Esophagus squamous epithelium (tissue), 5 donors: ENCODE measurements around the gene MED10. TPM values are rescaled to one million over a fixed set of nuclear protein-coding genes. Genes with fewer than 3 reads are reported as not detected.

Experiments
- DNase-seq: peaks from one replicate; lab custom pipeline; 2025; lab: John Stamatoyannopoulos, UW
- H3K27ac ChIP-seq, 4 donors: fragments of 200-600 bp; sonication (generic); one replicate each; pipeline ENCODE4 v1.5.1; 2016 to 2019; ENCODE audit warnings: mild to moderate bottlenecking in 1 of 4
- H3K27me3 ChIP-seq, 4 donors: fragments of 200-600 bp; sonication (generic); 1 replicate in 3 of 4; 2 replicates in 1 of 4; pipeline versions ENCODE4 v1.5.1 to v1.6.0; 2017 to 2021; ENCODE audit warnings: antibody characterized with exemption in 1 of 4
- H3K36me3 ChIP-seq, 3 donors: fragments of 200-600 bp; sonication (generic); one replicate each; pipeline ENCODE4 v1.5.1; 2016 to 2019
- H3K4me1 ChIP-seq, 3 donors: fragments of 200-600 bp; sonication (generic); one replicate each; pipeline ENCODE4 v1.5.1; 2017 to 2019
- H3K4me3 ChIP-seq, 4 donors: fragments of 200-600 bp; sonication (generic); 1 replicate in 3 of 4; 2 replicates in 1 of 4; pipeline ENCODE4 v1.5.1; 2016 to 2019; ENCODE audit warnings: mild to moderate bottlenecking in 2 of 4, moderate library complexity in 1 of 4
- H3K9me3 ChIP-seq, 3 donors: fragments of 200-600 bp; sonication (generic); one replicate each; pipeline ENCODE4 v1.5.1; 2016 to 2019
- POLR2A ChIP-seq, 4 donors: fragments of 450-650 bp; IDR thresholded peaks; one replicate each; pipeline ENCODE4 v1.6.1; 2017; ENCODE audit warnings: antibody characterized with exemption in 4 of 4, mild to moderate bottlenecking in 4 of 4, moderate library complexity in 3 of 4
- WGBS, 2 donors: methylation state at CpG; one replicate each; pipeline ENCODE4 v1.1.5; 2018; 5-methylcytosine and 5-hydroxymethylcytosine counted together
- intact Hi-C: fragments of 100-400 bp; cut with DNase I; formaldehyde crosslinking; loops from one replicate; pipeline ENCODE4 v1.15.0; 2022
- total RNA-seq, 4 donors: library from RNA; depleted of rRNA; stranded (reverse); fragments of >200 nt; gene quantifications; one replicate each; pipeline ENCODE4 v1.1.0, GENCODE V29; 2016
- TF ChIP-seq, protein P1 (sequence below), 6 experiments: fragments of 450-650 bp in 4 of 6; fragments of 200-600 bp in 2 of 6; sonication (generic) in 2 of 6; IDR thresholded peaks; one replicate each; pipeline ENCODE4 v1.5.1; 2016 to 2019; ENCODE audit warnings: antibody characterized with exemption in 6 of 6, mild to moderate bottlenecking in 4 of 6, moderate library complexity in 4 of 6
- donor health status: DM: yes; HTN: yes; CAD: no.

MED10 gene
- total RNA-seq, 4 donors from 2014 or later: 10.3 to 30.7 (median 20.8) TPM

DNA sequence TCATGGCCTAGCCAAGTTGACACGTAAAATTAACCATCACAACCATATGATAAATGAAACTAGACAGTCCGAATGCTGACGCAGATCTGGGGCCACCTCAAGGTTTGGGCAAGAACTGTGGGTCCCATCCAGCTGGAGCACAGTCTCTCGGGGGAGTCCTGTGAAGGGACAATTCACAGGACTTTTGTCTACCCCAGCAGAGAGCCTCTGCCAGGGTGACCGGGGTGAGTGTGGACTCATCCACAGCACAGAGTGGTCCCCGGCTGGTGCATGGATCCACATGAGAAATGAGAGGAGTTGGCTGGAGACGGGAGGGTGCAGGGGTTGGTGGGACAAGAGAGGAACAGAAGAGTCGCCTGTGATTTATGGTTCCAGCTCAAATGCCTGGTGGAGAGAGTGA, 17.7 kb upstream of the MED10 start:
- no peak for DNase-seq
- Histone ChIP-seq H3K4me3 (no peak overlapping the region), H3K36me3 (no peaks in the 10 kb centered on the region), H3K4me1 (peaks cover 0 to 10% (median 0%) of the 10 kb centered on the region in 3 donors), H3K27ac (no peak overlapping the region), H3K9me3 (no peaks in the 10 kb centered on the region), H3K27me3 (peaks cover 0 to 52% (median 0%) of the 10 kb centered on the region in 4 donors)
- intact Hi-C loops: no loop called here
- WGBS, 2 donors: 83 to 88% methylated on average over 7 to 8 of the region's 8 CpGs
- no peak for TF ChIP-seq POLR2A (IDR thresholded peaks at IDR 0.05)
- TF ChIP-seq, protein P1, sequence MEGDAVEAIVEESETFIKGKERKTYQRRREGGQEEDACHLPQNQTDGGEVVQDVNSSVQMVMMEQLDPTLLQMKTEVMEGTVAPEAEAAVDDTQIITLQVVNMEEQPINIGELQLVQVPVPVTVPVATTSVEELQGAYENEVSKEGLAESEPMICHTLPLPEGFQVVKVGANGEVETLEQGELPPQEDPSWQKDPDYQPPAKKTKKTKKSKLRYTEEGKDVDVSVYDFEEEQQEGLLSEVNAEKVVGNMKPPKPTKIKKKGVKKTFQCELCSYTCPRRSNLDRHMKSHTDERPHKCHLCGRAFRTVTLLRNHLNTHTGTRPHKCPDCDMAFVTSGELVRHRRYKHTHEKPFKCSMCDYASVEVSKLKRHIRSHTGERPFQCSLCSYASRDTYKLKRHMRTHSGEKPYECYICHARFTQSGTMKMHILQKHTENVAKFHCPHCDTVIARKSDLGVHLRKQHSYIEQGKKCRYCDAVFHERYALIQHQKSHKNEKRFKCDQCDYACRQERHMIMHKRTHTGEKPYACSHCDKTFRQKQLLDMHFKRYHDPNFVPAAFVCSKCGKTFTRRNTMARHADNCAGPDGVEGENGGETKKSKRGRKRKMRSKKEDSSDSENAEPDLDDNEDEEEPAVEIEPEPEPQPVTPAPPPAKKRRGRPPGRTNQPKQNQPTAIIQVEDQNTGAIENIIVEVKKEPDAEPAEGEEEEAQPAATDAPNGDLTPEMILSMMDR (IDR thresholded peaks at IDR 0.05): no peak

DNA sequence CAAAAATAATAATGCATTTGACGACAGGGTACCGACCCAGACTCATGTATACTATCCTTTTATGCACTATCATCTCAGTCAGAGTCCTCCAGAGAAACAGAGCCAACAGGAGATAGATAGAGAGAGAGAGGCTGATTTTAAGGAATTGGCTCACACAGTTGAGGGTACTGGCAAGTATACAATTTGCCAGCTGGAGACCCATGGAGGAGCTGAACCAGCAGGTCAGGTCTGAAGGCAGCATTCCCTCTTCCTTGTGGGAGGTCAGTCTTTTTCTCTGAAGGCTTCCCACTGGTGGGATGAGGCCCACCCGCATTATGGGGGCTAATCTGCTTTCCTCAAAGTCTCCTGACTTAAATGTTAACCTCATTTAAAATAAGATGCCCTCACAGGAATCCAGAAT, 17.3 kb upstream of the MED10 start:
- Histone ChIP-seq H3K36me3 (no peaks in the 10 kb centered on the region), H3K27ac (no peak overlapping the region), H3K27me3 (peaks cover 0 to 56% (median 0%) of the 10 kb centered on the region in 4 donors), H3K4me3 (no peak overlapping the region), H3K9me3 (no peaks in the 10 kb centered on the region), H3K4me1 (peaks cover 0 to 8% (median 0%) of the 10 kb centered on the region in 3 donors)
- TF ChIP-seq, protein P1 (IDR thresholded peaks at IDR 0.05): no peak
- TF ChIP-seq POLR2A (IDR thresholded peaks at IDR 0.05): no peak
- DNase-seq: no peak
- WGBS, 2 donors: 80 to 91% methylated on average over 3 of the region's 3 CpGs
- intact Hi-C loops: no loop called here

DNA sequence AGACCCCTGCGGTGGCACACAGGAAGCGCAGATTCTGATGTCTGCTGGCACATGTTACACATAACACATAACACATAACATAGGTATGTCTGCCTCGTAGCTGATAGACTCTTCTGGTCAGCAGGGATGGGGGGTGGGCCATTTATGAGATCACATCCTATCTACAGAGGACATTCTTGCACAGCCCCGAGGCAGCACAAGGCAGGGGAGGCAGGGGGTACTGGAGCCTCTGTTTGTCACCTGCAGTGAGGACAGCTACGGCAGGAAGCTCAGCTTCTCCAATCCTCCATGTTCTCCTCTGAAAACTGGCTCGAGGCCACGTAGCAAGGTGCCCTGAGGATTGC, 16.7 kb upstream of the MED10 start:
- Histone ChIP-seq H3K27me3 (peaks cover 0 to 60% (median 0%) of the 10 kb centered on the region in 4 donors), H3K27ac (no peak overlapping the region), H3K36me3 (no peaks in the 10 kb centered on the region), H3K9me3 (no peaks in the 10 kb centered on the region), H3K4me3 (no peak overlapping the region), H3K4me1 (peaks cover 0 to 3% (median 0%) of the 10 kb centered on the region in 3 donors)
- WGBS, 2 donors: 100% methylated on average over 1 of the region's 7 CpGs; no CpG with 5 or more reads in 1 of the 2 donors
- TF ChIP-seq, protein P1 (IDR thresholded peaks at IDR 0.05): no peak
- TF ChIP-seq POLR2A (IDR thresholded peaks at IDR 0.05): no peak
- no peak for DNase-seq
- intact Hi-C loops: no loop called here

DNA sequence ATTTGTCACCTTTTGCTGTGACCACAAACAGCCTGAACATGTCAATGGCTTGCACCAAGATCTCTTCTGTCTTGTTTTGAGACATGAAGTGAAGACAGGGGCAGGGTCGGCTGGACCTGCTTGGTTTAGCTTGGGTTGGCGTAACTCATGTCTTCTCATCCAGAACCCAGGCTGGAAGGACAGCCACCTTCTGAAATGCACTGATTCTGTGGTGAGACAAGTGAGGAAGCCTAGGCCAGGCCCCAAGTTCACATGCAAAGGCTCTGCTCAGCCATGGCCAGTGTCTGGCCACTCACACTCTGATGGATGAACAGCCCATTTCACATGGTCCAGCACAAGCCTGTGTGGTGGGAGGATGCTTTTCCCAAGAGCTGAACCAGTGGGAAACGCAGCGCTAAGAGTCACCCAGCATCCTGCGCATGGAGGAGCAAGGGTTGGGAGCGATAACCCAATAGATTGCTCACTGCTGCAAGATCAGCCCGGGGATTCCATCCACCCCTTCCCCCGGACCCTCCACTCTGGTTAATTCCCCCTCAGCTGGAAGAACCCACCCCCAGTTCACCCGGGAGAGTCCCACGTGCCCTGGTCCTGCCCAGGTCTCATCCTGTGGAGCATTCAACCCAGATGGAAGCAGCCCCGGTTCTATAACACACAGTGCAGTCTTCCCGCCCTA, 16.2 kb upstream of the MED10 start:
- intact Hi-C loops: no loop called here
- DNase-seq: no peak
- H3K36me3 ChIP-seq: no peaks in the 10 kb centered on the region
- H3K9me3 ChIP-seq: no peaks in the 10 kb centered on the region
- no peaks in the 10 kb centered on the region for H3K4me1 ChIP-seq
- H3K27ac ChIP-seq: no peak overlapping the region
- TF ChIP-seq, protein P1 (IDR thresholded peaks at IDR 0.05): no peak
- peaks cover 0 to 60% (median 0%) of the 10 kb centered on the region in 4 donors for H3K27me3 ChIP-seq
- WGBS, 2 donors: 89 to 91% methylated on average over 7 to 10 of the region's 12 CpGs
- no peak overlapping the region for H3K4me3 ChIP-seq

DNA sequence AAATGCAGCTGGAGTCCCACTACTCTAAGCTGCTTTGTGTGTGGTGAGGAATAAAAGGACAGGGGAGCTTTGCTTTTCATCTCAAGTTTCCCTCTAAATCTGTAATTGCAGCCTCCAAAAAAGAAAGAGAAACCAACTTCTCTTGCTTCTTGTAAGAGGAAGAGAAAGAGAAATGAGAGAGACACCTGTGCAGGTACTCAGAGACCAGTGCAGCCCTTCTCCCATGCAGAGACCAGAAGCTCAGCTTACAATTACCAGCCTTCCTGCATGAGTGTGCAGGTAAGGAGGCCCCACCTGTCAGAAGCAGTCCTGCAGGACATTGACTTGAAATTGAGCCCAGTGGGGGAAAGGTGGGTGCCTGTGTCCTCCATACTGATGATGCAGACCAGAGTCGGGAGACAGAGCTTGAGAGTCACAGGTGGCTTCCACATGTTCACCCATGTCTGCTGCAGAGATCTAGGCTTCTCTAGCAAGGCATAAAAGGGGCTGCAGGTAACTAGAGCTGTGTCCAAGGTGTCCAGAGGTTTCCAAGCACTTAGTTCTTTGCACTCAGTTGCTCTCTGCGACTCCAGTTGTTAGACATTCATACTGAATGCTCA, 15.3 kb upstream of the MED10 start:
- peaks cover 0 to 60% (median 0%) of the 10 kb centered on the region in 4 donors for H3K27me3 ChIP-seq
- H3K9me3 ChIP-seq: no peaks in the 10 kb centered on the region
- TF ChIP-seq, protein P1 (IDR thresholded peaks at IDR 0.05): no peak
- TF ChIP-seq POLR2A (IDR thresholded peaks at IDR 0.05): no peak
- no peak overlapping the region for H3K4me3 ChIP-seq
- intact Hi-C loops: no loop called here
- no peaks in the 10 kb centered on the region for H3K4me1 ChIP-seq
- DNase-seq: no peak
- WGBS, 2 donors: 73 to 75% methylated on average over 1 to 2 of the region's 2 CpGs
- no peaks in the 10 kb centered on the region for H3K36me3 ChIP-seq
- H3K27ac ChIP-seq: no peak overlapping the region
